ENCODE data around the gene RPS15.

RPS15 gene

GRCh38 chr19:1483979-1484428 is 45.8 kb downstream of the RPS15 start:
- DNase-seq (ENCODE audit: low read depth in 2 of 2) = no peak

GRCh38 chr19:1486720-1487575 is 48.8 kb downstream of the RPS15 start:
- no peak for DNase-seq (ENCODE audit: low read depth in 2 of 2)

GRCh38 chr19:1487576-1488281 is 49.5 kb downstream of the RPS15 start:
- no peak for DNase-seq (ENCODE audit: low read depth in 2 of 2)

DNA sequence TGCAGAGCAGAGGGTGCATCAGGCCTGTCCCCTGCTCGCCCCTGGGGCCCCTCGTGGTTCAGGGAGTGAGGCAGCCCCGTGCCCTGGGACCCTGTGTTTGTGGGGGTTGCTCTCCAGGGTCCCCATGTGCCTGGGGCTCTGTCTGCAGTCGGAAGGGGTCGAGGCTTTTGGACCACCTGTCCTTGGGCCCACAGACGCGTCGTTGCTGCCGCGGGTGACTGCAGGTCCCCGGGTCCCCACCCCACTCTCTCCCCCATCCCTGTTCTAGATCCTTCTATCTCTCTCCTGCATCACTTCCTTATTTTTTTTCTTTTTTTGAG is 50.0 kb downstream of the RPS15 start:
- no peak for DNase-seq (ENCODE audit: low read depth in 2 of 2)

DNA sequence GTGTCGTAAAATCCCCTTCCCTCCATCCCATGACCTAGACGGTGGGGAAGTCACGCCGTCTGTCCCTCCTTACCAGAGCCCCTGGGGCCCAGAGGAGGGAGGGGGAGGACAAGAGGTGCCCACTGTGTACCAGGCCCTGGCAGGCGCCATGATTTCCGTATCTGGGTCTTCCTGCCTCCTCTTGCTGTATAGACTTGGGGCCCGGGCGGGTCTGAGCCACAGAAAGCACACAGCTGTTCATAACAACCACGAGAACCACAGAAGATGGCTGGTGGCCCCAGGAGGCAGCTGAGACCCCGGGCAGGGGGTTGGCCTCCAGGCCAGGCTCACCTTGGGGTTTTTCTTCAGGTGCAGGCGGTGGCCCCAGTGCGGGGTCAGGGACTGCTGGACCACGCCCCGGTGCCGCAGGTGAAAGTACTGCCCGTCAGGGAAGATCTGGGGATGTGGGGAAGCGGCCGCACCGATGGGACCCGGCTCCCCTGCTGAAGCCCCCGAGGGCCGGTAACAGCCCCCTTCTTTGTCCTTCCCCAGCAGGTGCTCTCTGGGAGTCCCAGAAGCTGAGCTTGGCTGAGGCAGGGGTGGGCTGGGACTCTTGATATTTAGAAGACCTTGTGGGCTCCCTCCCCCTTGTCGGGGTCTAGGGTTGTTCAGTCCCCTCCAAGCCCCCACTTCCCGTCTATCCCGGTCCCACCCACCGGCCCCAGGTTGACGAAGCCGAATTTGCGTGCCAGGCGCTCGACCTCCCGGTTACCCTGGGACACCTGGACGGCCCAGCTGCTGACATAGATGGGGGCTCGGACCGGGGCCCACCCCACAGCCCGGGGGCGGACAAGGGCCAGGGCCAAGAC is 51.5 kb downstream of the RPS15 start:
- DNase-seq (ENCODE audit: low read depth in 2 of 2) = no peak

Measured in stimulated activated CD4-positive, alpha-beta T cell treated with anti-CD3 and anti-CD28 coated beads, Interleukin-12 subunit alpha, Interleukin-12 subunit beta, amount 100 ng/mL, for 24 hours (primary cell).